Body of pancreas (tissue), 4 donors: ENCODE data around the gene TCTN1.

Experiments
- POLR2A ChIP-seq, 3 donors: fragments of 450-650 bp; IDR thresholded peaks; one replicate each; pipeline ENCODE4 v1.6.1; 2016; ENCODE audit warnings: antibody characterized with exemption in 3 of 3, mild to moderate bottlenecking in 2 of 3
- TF ChIP-seq, protein P1 (sequence below), 7 experiments: fragments of 450-650 bp in 4 of 7; fragments of 200-600 bp in 3 of 7; sonication (generic) in 3 of 7; IDR thresholded peaks; one replicate each; pipeline ENCODE4 v1.5.1; 2016 to 2019; ENCODE audit warnings: antibody characterized with exemption in 7 of 7

DNA sequence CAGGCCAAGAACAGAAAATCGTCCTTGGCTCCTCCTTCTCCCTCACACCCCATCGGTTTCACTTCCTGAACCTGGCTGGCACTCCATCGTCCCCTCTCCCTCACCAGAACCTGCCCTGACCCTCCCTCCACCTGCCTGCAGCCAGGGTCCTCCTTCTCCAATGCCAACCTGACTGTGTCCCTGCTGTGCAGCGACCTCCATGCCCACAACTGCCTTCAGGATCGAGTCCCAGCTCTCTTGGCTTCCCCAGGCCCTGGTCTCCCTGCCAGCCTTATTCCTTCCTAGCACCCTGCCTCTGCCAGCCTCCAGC is 55.2 kb downstream of the TCTN1 start:
- no peak for TF ChIP-seq POLR2A (IDR thresholded peaks at IDR 0.05)
- TF ChIP-seq, protein P1, sequence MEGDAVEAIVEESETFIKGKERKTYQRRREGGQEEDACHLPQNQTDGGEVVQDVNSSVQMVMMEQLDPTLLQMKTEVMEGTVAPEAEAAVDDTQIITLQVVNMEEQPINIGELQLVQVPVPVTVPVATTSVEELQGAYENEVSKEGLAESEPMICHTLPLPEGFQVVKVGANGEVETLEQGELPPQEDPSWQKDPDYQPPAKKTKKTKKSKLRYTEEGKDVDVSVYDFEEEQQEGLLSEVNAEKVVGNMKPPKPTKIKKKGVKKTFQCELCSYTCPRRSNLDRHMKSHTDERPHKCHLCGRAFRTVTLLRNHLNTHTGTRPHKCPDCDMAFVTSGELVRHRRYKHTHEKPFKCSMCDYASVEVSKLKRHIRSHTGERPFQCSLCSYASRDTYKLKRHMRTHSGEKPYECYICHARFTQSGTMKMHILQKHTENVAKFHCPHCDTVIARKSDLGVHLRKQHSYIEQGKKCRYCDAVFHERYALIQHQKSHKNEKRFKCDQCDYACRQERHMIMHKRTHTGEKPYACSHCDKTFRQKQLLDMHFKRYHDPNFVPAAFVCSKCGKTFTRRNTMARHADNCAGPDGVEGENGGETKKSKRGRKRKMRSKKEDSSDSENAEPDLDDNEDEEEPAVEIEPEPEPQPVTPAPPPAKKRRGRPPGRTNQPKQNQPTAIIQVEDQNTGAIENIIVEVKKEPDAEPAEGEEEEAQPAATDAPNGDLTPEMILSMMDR (IDR thresholded peaks at IDR 0.05): no peak
